NCI-H128 (cell line): ENCODE results near the gene DENND6B.
A peak's percentile ranks its signal among the peaks of the same experiment; 100 is the strongest.
"Not testable (repeated sequence)": the region's sequence is repeated elsewhere in the genome, so short reads cannot be mapped to it uniquely, and the experiment has no call there.

ENCODE experiments used
- DNase-seq: peaks from one replicate; lab custom pipeline; 2025; ENCODE audit not compliant: unreplicated experiment; lab: John Stamatoyannopoulos, UW

Gene DENND6B

GRCh38 chr22:50326956-50327710 lies at the start of gene DENND6B:
Gene DENND6B, minus strand, starts transcription at chr22:50327012. Its CDS starts 24 bp downstream, at chr22:50326988.
- peak; percentile 32 for DNase-seq

- no peak for DNase-seq
Observed at GRCh38 chr22:50376085-50376651, 49.4 kb upstream of the DENND6B start.

GRCh38 chr22:50371101-50371648 lies 44.4 kb upstream of the DENND6B start:
- no peak for DNase-seq

GRCh38 chr22:50367778-50368500 lies 41.1 kb upstream of the DENND6B start:
- DNase-seq: no peak

GRCh38 chr22:50363803-50364194 lies 37.0 kb upstream of the DENND6B start:
- not testable (repeated sequence) for DNase-seq

GRCh38 chr22:50363166-50363802 lies 36.5 kb upstream of the DENND6B start:
- no peak for DNase-seq

GRCh38 chr22:50361688-50362087 lies 34.9 kb upstream of the DENND6B start:
- no peak for DNase-seq

- DNase-seq: no peak
Observed at GRCh38 chr22:50361222-50361621, 34.4 kb upstream of the DENND6B start.

- no peak for DNase-seq
Observed at GRCh38 chr22:50360578-50360977, 33.8 kb upstream of the DENND6B start.

GRCh38 chr22:50357756-50358155 lies 30.9 kb upstream of the DENND6B start:
- no peak for DNase-seq

GRCh38 chr22:50357222-50357621 lies 30.4 kb upstream of the DENND6B start:
- DNase-seq: no peak

- no peak for DNase-seq
Observed at GRCh38 chr22:50356186-50356585, 29.4 kb upstream of the DENND6B start.

- DNase-seq: no peak
Observed at GRCh38 chr22:50348058-50348457, 21.2 kb upstream of the DENND6B start.

- no peak for DNase-seq
Observed at GRCh38 chr22:50347157-50347556, 20.3 kb upstream of the DENND6B start.

GRCh38 chr22:50346470-50346869 lies 19.7 kb upstream of the DENND6B start:
- DNase-seq: no peak

GRCh38 chr22:50343541-50343935 lies 16.7 kb upstream of the DENND6B start:
- no peak for DNase-seq

- DNase-seq: peak; percentile 20
Observed at GRCh38 chr22:50342651-50343540, 16.1 kb upstream of the DENND6B start, which contains the start of gene PPP6R2. Gene PPP6R2, plus strand, starts transcription at chr22:50343327. Its CDS starts 50,582 bp downstream, at chr22:50393909.

- DNase-seq: peak; percentile 71
Observed at GRCh38 chr22:50341977-50342650, 15.3 kb upstream of the DENND6B start.
